Measurements from ENCODE around the gene CCL2. TPM values are rescaled to one million over a fixed set of nuclear protein-coding genes. Genes with fewer than 3 reads are reported as not detected.

CCL2 gene
- 8.6 TPM for polyA plus RNA-seq (2012; ENCODE audit: insufficient read length, low read depth)

- TF ChIP-seq TAF1 (IDR thresholded peaks at IDR 0.05; ENCODE audit: borderline replicate concordance, insufficient read depth, low read length) (no peak), SIN3A (IDR thresholded peaks at IDR 0.05; ENCODE audit: borderline replicate concordance, insufficient read depth, low read length) (no peak), REST (IDR thresholded peaks at IDR 0.05; ENCODE audit: insufficient read depth in 1 of 2, low read depth in 2 of 2, low read length in 2 of 2) (no peak), POLR2AphosphoS5 (IDR thresholded peaks at IDR 0.05; ENCODE audit: low read depth, low read length) (0 out of 2 replicates have a peak, but pooled peaks have one; percentile 36), FOXP2 (optimal IDR thresholded peaks at IDR 0.05; ENCODE audit: borderline replicate concordance, extremely low read depth, extremely low read length, insufficient read depth) (peak; percentile 44)
Measured at GRCh38 chr17:34254651-34255380, at the start of gene CCL2. Gene CCL2 (plus strand): TSS chr17:34255285. CDS start chr17:34255350, 65 bp downstream.

GRCh38 chr17:34205401-34205800 lies 49.7 kb upstream of the CCL2 start:
- no peak for TF ChIP-seq FOXP2 (optimal IDR thresholded peaks at IDR 0.05; ENCODE audit: borderline replicate concordance, extremely low read depth, extremely low read length, insufficient read depth)

GRCh38 chr17:34206569-34206968 lies 48.5 kb upstream of the CCL2 start:
- TF ChIP-seq SIN3A (IDR thresholded peaks at IDR 0.05; ENCODE audit: borderline replicate concordance, insufficient read depth, low read length) (no peak), FOXP2 (optimal IDR thresholded peaks at IDR 0.05; ENCODE audit: borderline replicate concordance, extremely low read depth, extremely low read length, insufficient read depth) (no peak), TAF1 (IDR thresholded peaks at IDR 0.05; ENCODE audit: borderline replicate concordance, insufficient read depth, low read length) (no peak)

GRCh38 chr17:34207572-34207971 lies 47.5 kb upstream of the CCL2 start:
- TF ChIP-seq TAF1 (IDR thresholded peaks at IDR 0.05; ENCODE audit: borderline replicate concordance, insufficient read depth, low read length): no peak
- TF ChIP-seq SIN3A (IDR thresholded peaks at IDR 0.05; ENCODE audit: borderline replicate concordance, insufficient read depth, low read length): no peak
- no peak for TF ChIP-seq POLR2AphosphoS5 (IDR thresholded peaks at IDR 0.05; ENCODE audit: low read depth, low read length)
- TF ChIP-seq REST (IDR thresholded peaks at IDR 0.05; ENCODE audit: insufficient read depth in 1 of 2, low read depth in 2 of 2, low read length in 2 of 2): no peak
- no peak for TF ChIP-seq FOXP2 (optimal IDR thresholded peaks at IDR 0.05; ENCODE audit: borderline replicate concordance, extremely low read depth, extremely low read length, insufficient read depth)

- TF ChIP-seq POLR2AphosphoS5 (IDR thresholded peaks at IDR 0.05; ENCODE audit: low read depth, low read length): no peak
- TF ChIP-seq SIN3A (IDR thresholded peaks at IDR 0.05; ENCODE audit: borderline replicate concordance, insufficient read depth, low read length): no peak
- TF ChIP-seq TAF1 (IDR thresholded peaks at IDR 0.05; ENCODE audit: borderline replicate concordance, insufficient read depth, low read length): no peak
- no peak for TF ChIP-seq REST (IDR thresholded peaks at IDR 0.05; ENCODE audit: insufficient read depth in 1 of 2, low read depth in 2 of 2, low read length in 2 of 2)
- no peak for TF ChIP-seq FOXP2 (optimal IDR thresholded peaks at IDR 0.05; ENCODE audit: borderline replicate concordance, extremely low read depth, extremely low read length, insufficient read depth)
Measured at GRCh38 chr17:34218748-34219147, 36.3 kb upstream of the CCL2 start.

- TF ChIP-seq POLR2AphosphoS5 (IDR thresholded peaks at IDR 0.05; ENCODE audit: low read depth, low read length) (no peak), REST (IDR thresholded peaks at IDR 0.05; ENCODE audit: insufficient read depth in 1 of 2, low read depth in 2 of 2, low read length in 2 of 2) (no peak), FOXP2 (optimal IDR thresholded peaks at IDR 0.05; ENCODE audit: borderline replicate concordance, extremely low read depth, extremely low read length, insufficient read depth) (no peak), SIN3A (IDR thresholded peaks at IDR 0.05; ENCODE audit: borderline replicate concordance, insufficient read depth, low read length) (no peak), TAF1 (IDR thresholded peaks at IDR 0.05; ENCODE audit: borderline replicate concordance, insufficient read depth, low read length) (no peak)
Measured at GRCh38 chr17:34219405-34219804, 35.7 kb upstream of the CCL2 start.
